OCI-LY3 (cell line): Measurements from ENCODE around the gene TMEM252.

Experiments
- EZH2phosphoT487 ChIP-seq: fragments of 200-600 bp; shearing (Covaris generic); IDR thresholded peaks from 2 replicates; pipeline ENCODE4 v1.6.1; 2018; ENCODE audit warnings: antibody characterized with exemption, mixed run types, low read depth
- TF ChIP-seq, protein P1 (sequence below): fragments of 200-600, 300-600 bp; sonication (generic); IDR thresholded peaks from 2 replicates; pipeline ENCODE4 v1.5.1; 2014; ENCODE audit warnings: antibody characterized with exemption, low read length, low read depth

GRCh38 chr9:68509689-68510088 lies 31.0 kb downstream of the TMEM252 start:
- TF ChIP-seq, protein P1, sequence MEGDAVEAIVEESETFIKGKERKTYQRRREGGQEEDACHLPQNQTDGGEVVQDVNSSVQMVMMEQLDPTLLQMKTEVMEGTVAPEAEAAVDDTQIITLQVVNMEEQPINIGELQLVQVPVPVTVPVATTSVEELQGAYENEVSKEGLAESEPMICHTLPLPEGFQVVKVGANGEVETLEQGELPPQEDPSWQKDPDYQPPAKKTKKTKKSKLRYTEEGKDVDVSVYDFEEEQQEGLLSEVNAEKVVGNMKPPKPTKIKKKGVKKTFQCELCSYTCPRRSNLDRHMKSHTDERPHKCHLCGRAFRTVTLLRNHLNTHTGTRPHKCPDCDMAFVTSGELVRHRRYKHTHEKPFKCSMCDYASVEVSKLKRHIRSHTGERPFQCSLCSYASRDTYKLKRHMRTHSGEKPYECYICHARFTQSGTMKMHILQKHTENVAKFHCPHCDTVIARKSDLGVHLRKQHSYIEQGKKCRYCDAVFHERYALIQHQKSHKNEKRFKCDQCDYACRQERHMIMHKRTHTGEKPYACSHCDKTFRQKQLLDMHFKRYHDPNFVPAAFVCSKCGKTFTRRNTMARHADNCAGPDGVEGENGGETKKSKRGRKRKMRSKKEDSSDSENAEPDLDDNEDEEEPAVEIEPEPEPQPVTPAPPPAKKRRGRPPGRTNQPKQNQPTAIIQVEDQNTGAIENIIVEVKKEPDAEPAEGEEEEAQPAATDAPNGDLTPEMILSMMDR, result no peak
- no peak for TF ChIP-seq EZH2phosphoT487
